Suppressor macrophage (primary cell): ENCODE measurements around the gene LINC00237.

ENCODE experiments used
- DNase-seq, 4 experiments: peaks; one replicate each; pipeline ENCODE4 v3.0.0-alpha.2; 2020 to 2022

Gene LINC00237

GRCh38 chr20:21125072-21125848 lies 19.1 kb upstream of the LINC00237 start:
- DNase-seq, result peak; percentile 16 to 50 (median 26)

- no peak for DNase-seq
Observed at GRCh38 chr20:21124190-21124589, 18.0 kb upstream of the LINC00237 start.

GRCh38 chr20:21118782-21119181 lies 12.6 kb upstream of the LINC00237 start:
- no peak for DNase-seq

- DNase-seq, result no peak
Observed at GRCh38 chr20:21118138-21118537, 12.0 kb upstream of the LINC00237 start.

GRCh38 chr20:21117521-21117920 lies 11.4 kb upstream of the LINC00237 start:
- no peak for DNase-seq

- DNase-seq, result no peak
Observed at GRCh38 chr20:21114584-21114983, 8.4 kb upstream of the LINC00237 start.

GRCh38 chr20:21113697-21114096 lies 7.5 kb upstream of the LINC00237 start:
- no peak for DNase-seq

- DNase-seq, result no peak
Observed at GRCh38 chr20:21111416-21111815, 5.3 kb upstream of the LINC00237 start.

- DNase-seq, result no peak
Observed at GRCh38 chr20:21110811-21111210, 4.7 kb upstream of the LINC00237 start.

GRCh38 chr20:21109144-21109543 lies 3.0 kb upstream of the LINC00237 start:
- DNase-seq, result no peak

GRCh38 chr20:21105429-21106170 lies 558 bp downstream of the LINC00237 start:
- no peak for DNase-seq

- DNase-seq, result no peak
Observed at GRCh38 chr20:21104921-21105320, 1.2 kb downstream of the LINC00237 start.

- DNase-seq, result no peak
Observed at GRCh38 chr20:21104466-21104761, 1.7 kb downstream of the LINC00237 start.

- no peak for DNase-seq
Observed at GRCh38 chr20:21103582-21104465, 2.3 kb downstream of the LINC00237 start.

- peak; percentile 30 to 70 (median 56) for DNase-seq
Observed at GRCh38 chr20:21102603-21103311, 3.4 kb downstream of the LINC00237 start.

GRCh38 chr20:21101932-21102575 lies 4.1 kb downstream of the LINC00237 start:
- peak in 1 of 4 experiments; percentile 17 for DNase-seq

GRCh38 chr20:21101453-21101931 lies 4.7 kb downstream of the LINC00237 start:
- DNase-seq, result peak in 3 of 4 experiments; percentile 14 to 25 (median 17)

- peak; percentile 45 to 76 (median 56) for DNase-seq
Observed at GRCh38 chr20:21100578-21101452, 5.3 kb downstream of the LINC00237 start.

- peak; percentile 68 to 87 (median 82) for DNase-seq
Observed at GRCh38 chr20:21099751-21100577, 6.2 kb downstream of the LINC00237 start.
